GM23338 (cell line): ENCODE data around the gene KANK3. TPM values are rescaled to one million over a fixed set of nuclear protein-coding genes. Genes with fewer than 3 reads are reported as not detected.

Source experiments
- ATAC-seq: fragments of 200-7000 bp; cut with Tn5 transposase; 3 replicates; pipeline ENCODE4 v1.9.1; 2020
- DNase-seq: peaks from one replicate; pipeline ENCODE4 v3.0.0-alpha.2; 2015; ENCODE audit warnings: low spot score
- H2AFZ ChIP-seq: fragments of 200-600 bp; sonication (generic); 2 replicates; pipeline ENCODE4 v1.8.0; 2016; ENCODE audit warnings: antibody characterized with exemption, mild to moderate bottlenecking, moderate library complexity
- H3F3A ChIP-seq: fragments of 200-600 bp; sonication (generic); replicated peaks from 2 replicates; pipeline ENCODE4 v1.8.0; 2017; ENCODE audit warnings: antibody characterized with exemption, mixed run types, low read depth
- H3K27ac ChIP-seq: fragments of 200-600 bp; sonication (generic); 2 replicates; pipeline ENCODE4 v1.6.1; 2016; ENCODE audit warnings: low read depth
- H3K27me3 ChIP-seq: fragments of 200-600 bp; sonication (generic); 2 replicates; pipeline ENCODE4 v1.8.0; 2016; ENCODE audit warnings: mild to moderate bottlenecking, mixed run types, moderate library complexity; ENCODE audit not compliant: insufficient read depth
- H3K36me3 ChIP-seq: fragments of 200-600 bp; sonication (generic); 2 replicates; pipeline ENCODE4 v1.8.0; 2016; ENCODE audit warnings: mild to moderate bottlenecking; ENCODE audit not compliant: insufficient read depth
- H3K4me1 ChIP-seq: fragments of 200-600 bp; sonication (generic); 2 replicates; pipeline ENCODE4 v1.8.0; 2016; ENCODE audit warnings: mild to moderate bottlenecking, moderate library complexity; ENCODE audit not compliant: insufficient read depth
- H3K4me2 ChIP-seq: fragments of 200-600 bp; sonication (generic); 2 replicates; pipeline ENCODE4 v1.7.1; 2017; ENCODE audit warnings: mixed run types
- H3K4me3 ChIP-seq: fragments of 200-600 bp; sonication (generic); 2 replicates; pipeline ENCODE4 v1.6.1; 2016; ENCODE audit warnings: mixed run types
- H3K79me2 ChIP-seq: fragments of 200-600 bp; sonication (generic); replicated peaks from 2 replicates; pipeline ENCODE4 v1.8.0; 2017; ENCODE audit warnings: mild to moderate bottlenecking; ENCODE audit not compliant: insufficient read depth
- H3K9me2 ChIP-seq: fragments of 200-600 bp; sonication (generic); 2 replicates; pipeline ENCODE4 v1.8.0; 2017; ENCODE audit not compliant: insufficient read depth
- H4K20me1 ChIP-seq: fragments of 200-600 bp; sonication (generic); replicated peaks from 2 replicates; pipeline ENCODE4 v1.8.0; 2017; ENCODE audit warnings: mild to moderate bottlenecking; ENCODE audit not compliant: insufficient read depth
- H3K27ac Mint-ChIP-seq: 2 replicates; pipeline ENCODE4 v1.8.0; 2020; ENCODE audit warnings: inconsistent platforms, mild to moderate bottlenecking, moderate library complexity, mixed read lengths
- H3K27me3 Mint-ChIP-seq: 3 replicates; pipeline ENCODE4 v1.8.0; 2022; ENCODE audit warnings: low read depth, mild to moderate bottlenecking, moderate library complexity, mixed read lengths, inconsistent platforms; ENCODE audit not compliant: insufficient read depth, poor library complexity
- H3K36me3 Mint-ChIP-seq: 3 replicates; pipeline ENCODE4 v1.8.0; 2021; ENCODE audit warnings: low read depth, mild to moderate bottlenecking, inconsistent platforms, moderate library complexity, mixed read lengths
- H3K4me1 Mint-ChIP-seq: 3 replicates; pipeline ENCODE4 v1.8.0; 2020; ENCODE audit warnings: mild to moderate bottlenecking, inconsistent platforms, mixed read lengths
- H3K4me3 Mint-ChIP-seq: 3 replicates; pipeline ENCODE4 v1.8.0; 2021; ENCODE audit warnings: moderate library complexity, mild to moderate bottlenecking, inconsistent platforms, mixed read lengths
- H3K9me3 Mint-ChIP-seq: 3 replicates; pipeline ENCODE4 v1.8.0; 2020; ENCODE audit warnings: moderate library complexity, mild to moderate bottlenecking, inconsistent platforms, mixed read lengths
- CREB1 ChIP-seq: fragments of 250-450 bp; sonication (Bioruptor Pico); IDR thresholded peaks from 2 replicates; pipeline ENCODE4 v1.5.0; 2020; ENCODE audit warnings: low read depth, mild to moderate bottlenecking, moderate library complexity
- EZH2phosphoT487 ChIP-seq: fragments of 200-600 bp; sonication (generic); IDR thresholded peaks from one replicate; pipeline ENCODE4 v1.8.1; 2018; ENCODE audit warnings: antibody characterized with exemption; ENCODE audit not compliant: unreplicated experiment
- JUNB ChIP-seq: IDR thresholded peaks from one replicate; pipeline ENCODE4 v1.6.1; 2016; ENCODE audit warnings: antibody characterized with exemption; ENCODE audit not compliant: unreplicated experiment
- POLR2AphosphoS5 ChIP-seq: IDR thresholded peaks from 2 replicates; pipeline ENCODE4 v1.6.1; 2016; ENCODE audit warnings: antibody characterized with exemption, low read depth
- STAT1 ChIP-seq: IDR thresholded peaks from one replicate; pipeline ENCODE4 v1.6.1; 2016; ENCODE audit warnings: antibody characterized with exemption; ENCODE audit not compliant: unreplicated experiment
- ZNF114 ChIP-seq: fragments of 250-450 bp; sonication (Bioruptor Pico); IDR thresholded peaks from 2 replicates; pipeline ENCODE4 v1.5.0; 2020; ENCODE audit warnings: mild to moderate bottlenecking, moderate library complexity
- ZNF331 ChIP-seq: fragments of 250-450 bp; sonication (Bioruptor Pico); IDR thresholded peaks from 2 replicates; pipeline ENCODE4 v1.5.0; 2020; ENCODE audit warnings: low read depth, mild to moderate bottlenecking, moderate library complexity
- polyA plus RNA-seq: library from polyadenylated mRNA; unstranded; fragments of >200 nt; fragmentation: Nextera tagmentation; extraction: Ambion mirVana; gene quantifications from 2 replicates; pipeline ENCODE4 v1.2.1, GENCODE V29; 2016
- total RNA-seq: library from RNA; depleted of rRNA; stranded (reverse); fragments of >200 nt; shearing (Covaris generic); gene quantifications from 2 replicates; pipeline ENCODE4 v1.2.3, GENCODE V29; 2014
- TF ChIP-seq, protein P1 (sequence below): IDR thresholded peaks from one replicate; pipeline ENCODE4 v1.6.1; 2018; ENCODE audit warnings: antibody characterized with exemption; ENCODE audit not compliant: unreplicated experiment
- TF ChIP-seq, protein P2 (sequence below), 2 experiments: fragments of 200-600 bp in 1 of 2; sonication (generic) in 1 of 2; conservative IDR thresholded peaks; 2 replicates each; pipeline versions ENCODE4 v1.5.1 to v1.6.1; 2016 to 2017; ENCODE audit warnings: antibody characterized with exemption in 2 of 2, low read depth in 2 of 2, mild to moderate bottlenecking in 2 of 2, moderate library complexity in 1 of 2
- TF ChIP-seq, protein P3 (sequence below): IDR thresholded peaks from 2 replicates; pipeline ENCODE4 v1.6.1; 2016; ENCODE audit warnings: antibody characterized with exemption
- TF ChIP-seq, protein P4 (sequence below): fragments of 250-450 bp; sonication (Bioruptor Pico); IDR thresholded peaks from 2 replicates; pipeline ENCODE4 v1.5.0; 2020; ENCODE audit warnings: mild to moderate bottlenecking, moderate library complexity

The KANK3 gene
- total and polyA plus RNA-seq, 2 experiments from 2014 or later = 2.0 to 9.3 TPM

DNA sequence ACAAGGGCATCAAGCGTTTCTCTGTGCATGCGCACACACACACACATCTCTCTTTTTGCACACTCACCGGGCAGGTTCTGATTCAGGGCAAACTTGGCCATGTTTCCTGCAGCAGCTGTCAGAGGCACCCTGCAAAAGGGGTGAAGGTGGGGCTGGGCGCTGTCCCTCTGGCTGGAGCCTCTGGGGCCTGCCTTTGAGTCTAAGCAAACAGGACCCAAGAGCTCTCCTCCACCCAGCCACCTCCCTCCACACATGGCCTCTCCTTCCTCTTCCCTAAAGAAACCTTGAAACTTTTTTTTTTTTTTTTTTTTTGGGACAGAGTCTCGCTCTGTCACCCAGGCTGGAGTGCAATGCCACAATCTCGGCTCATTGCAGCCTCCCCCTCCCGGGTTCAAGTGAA is 5.3 kb downstream of the KANK3 start:
- no peaks in the 10 kb centered on the region for H3K9me2 ChIP-seq
- peaks cover 10% of the 10 kb centered on the region for H3F3A ChIP-seq
- H3K27ac Mint-ChIP-seq = no peak overlapping the region
- H3K4me3 ChIP-seq = no peak overlapping the region
- no peak overlapping the region for H3K27ac ChIP-seq
- no peak overlapping the region for H2AFZ ChIP-seq
- H3K27me3 Mint-ChIP-seq = peaks cover 52% of the 10 kb centered on the region
- no peaks in the 10 kb centered on the region for H4K20me1 ChIP-seq
- ATAC-seq (no peak), DNase-seq (no peak)
- H3K4me1 Mint-ChIP-seq = peaks cover 17% of the 10 kb centered on the region
- no peaks in the 10 kb centered on the region for H3K9me3 Mint-ChIP-seq
- no peak overlapping the region for H3K4me2 ChIP-seq
- no peaks in the 10 kb centered on the region for H3K36me3 ChIP-seq
- peaks cover 42% of the 10 kb centered on the region for H3K27me3 ChIP-seq
- TF ChIP-seq EZH2phosphoT487 (no peak), CREB1 (no peak), JUNB (no peak), ZNF114 (CRISPR knock-in tag) (no peak), POLR2AphosphoS5 (no peak), STAT1 (no peak), ZNF331 (CRISPR knock-in tag) (no peak)
- TF ChIP-seq, protein P1, sequence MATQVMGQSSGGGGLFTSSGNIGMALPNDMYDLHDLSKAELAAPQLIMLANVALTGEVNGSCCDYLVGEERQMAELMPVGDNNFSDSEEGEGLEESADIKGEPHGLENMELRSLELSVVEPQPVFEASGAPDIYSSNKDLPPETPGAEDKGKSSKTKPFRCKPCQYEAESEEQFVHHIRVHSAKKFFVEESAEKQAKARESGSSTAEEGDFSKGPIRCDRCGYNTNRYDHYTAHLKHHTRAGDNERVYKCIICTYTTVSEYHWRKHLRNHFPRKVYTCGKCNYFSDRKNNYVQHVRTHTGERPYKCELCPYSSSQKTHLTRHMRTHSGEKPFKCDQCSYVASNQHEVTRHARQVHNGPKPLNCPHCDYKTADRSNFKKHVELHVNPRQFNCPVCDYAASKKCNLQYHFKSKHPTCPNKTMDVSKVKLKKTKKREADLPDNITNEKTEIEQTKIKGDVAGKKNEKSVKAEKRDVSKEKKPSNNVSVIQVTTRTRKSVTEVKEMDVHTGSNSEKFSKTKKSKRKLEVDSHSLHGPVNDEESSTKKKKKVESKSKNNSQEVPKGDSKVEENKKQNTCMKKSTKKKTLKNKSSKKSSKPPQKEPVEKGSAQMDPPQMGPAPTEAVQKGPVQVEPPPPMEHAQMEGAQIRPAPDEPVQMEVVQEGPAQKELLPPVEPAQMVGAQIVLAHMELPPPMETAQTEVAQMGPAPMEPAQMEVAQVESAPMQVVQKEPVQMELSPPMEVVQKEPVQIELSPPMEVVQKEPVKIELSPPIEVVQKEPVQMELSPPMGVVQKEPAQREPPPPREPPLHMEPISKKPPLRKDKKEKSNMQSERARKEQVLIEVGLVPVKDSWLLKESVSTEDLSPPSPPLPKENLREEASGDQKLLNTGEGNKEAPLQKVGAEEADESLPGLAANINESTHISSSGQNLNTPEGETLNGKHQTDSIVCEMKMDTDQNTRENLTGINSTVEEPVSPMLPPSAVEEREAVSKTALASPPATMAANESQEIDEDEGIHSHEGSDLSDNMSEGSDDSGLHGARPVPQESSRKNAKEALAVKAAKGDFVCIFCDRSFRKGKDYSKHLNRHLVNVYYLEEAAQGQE = no peak
- TF ChIP-seq, protein P2, sequence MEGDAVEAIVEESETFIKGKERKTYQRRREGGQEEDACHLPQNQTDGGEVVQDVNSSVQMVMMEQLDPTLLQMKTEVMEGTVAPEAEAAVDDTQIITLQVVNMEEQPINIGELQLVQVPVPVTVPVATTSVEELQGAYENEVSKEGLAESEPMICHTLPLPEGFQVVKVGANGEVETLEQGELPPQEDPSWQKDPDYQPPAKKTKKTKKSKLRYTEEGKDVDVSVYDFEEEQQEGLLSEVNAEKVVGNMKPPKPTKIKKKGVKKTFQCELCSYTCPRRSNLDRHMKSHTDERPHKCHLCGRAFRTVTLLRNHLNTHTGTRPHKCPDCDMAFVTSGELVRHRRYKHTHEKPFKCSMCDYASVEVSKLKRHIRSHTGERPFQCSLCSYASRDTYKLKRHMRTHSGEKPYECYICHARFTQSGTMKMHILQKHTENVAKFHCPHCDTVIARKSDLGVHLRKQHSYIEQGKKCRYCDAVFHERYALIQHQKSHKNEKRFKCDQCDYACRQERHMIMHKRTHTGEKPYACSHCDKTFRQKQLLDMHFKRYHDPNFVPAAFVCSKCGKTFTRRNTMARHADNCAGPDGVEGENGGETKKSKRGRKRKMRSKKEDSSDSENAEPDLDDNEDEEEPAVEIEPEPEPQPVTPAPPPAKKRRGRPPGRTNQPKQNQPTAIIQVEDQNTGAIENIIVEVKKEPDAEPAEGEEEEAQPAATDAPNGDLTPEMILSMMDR (conservative IDR thresholded peaks at IDR 0.05; ENCODE audit: low read depth in 2 of 2) = no peak
- TF ChIP-seq, protein P3, sequence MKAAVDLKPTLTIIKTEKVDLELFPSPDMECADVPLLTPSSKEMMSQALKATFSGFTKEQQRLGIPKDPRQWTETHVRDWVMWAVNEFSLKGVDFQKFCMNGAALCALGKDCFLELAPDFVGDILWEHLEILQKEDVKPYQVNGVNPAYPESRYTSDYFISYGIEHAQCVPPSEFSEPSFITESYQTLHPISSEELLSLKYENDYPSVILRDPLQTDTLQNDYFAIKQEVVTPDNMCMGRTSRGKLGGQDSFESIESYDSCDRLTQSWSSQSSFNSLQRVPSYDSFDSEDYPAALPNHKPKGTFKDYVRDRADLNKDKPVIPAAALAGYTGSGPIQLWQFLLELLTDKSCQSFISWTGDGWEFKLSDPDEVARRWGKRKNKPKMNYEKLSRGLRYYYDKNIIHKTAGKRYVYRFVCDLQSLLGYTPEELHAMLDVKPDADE = no peak
- TF ChIP-seq, protein P4, sequence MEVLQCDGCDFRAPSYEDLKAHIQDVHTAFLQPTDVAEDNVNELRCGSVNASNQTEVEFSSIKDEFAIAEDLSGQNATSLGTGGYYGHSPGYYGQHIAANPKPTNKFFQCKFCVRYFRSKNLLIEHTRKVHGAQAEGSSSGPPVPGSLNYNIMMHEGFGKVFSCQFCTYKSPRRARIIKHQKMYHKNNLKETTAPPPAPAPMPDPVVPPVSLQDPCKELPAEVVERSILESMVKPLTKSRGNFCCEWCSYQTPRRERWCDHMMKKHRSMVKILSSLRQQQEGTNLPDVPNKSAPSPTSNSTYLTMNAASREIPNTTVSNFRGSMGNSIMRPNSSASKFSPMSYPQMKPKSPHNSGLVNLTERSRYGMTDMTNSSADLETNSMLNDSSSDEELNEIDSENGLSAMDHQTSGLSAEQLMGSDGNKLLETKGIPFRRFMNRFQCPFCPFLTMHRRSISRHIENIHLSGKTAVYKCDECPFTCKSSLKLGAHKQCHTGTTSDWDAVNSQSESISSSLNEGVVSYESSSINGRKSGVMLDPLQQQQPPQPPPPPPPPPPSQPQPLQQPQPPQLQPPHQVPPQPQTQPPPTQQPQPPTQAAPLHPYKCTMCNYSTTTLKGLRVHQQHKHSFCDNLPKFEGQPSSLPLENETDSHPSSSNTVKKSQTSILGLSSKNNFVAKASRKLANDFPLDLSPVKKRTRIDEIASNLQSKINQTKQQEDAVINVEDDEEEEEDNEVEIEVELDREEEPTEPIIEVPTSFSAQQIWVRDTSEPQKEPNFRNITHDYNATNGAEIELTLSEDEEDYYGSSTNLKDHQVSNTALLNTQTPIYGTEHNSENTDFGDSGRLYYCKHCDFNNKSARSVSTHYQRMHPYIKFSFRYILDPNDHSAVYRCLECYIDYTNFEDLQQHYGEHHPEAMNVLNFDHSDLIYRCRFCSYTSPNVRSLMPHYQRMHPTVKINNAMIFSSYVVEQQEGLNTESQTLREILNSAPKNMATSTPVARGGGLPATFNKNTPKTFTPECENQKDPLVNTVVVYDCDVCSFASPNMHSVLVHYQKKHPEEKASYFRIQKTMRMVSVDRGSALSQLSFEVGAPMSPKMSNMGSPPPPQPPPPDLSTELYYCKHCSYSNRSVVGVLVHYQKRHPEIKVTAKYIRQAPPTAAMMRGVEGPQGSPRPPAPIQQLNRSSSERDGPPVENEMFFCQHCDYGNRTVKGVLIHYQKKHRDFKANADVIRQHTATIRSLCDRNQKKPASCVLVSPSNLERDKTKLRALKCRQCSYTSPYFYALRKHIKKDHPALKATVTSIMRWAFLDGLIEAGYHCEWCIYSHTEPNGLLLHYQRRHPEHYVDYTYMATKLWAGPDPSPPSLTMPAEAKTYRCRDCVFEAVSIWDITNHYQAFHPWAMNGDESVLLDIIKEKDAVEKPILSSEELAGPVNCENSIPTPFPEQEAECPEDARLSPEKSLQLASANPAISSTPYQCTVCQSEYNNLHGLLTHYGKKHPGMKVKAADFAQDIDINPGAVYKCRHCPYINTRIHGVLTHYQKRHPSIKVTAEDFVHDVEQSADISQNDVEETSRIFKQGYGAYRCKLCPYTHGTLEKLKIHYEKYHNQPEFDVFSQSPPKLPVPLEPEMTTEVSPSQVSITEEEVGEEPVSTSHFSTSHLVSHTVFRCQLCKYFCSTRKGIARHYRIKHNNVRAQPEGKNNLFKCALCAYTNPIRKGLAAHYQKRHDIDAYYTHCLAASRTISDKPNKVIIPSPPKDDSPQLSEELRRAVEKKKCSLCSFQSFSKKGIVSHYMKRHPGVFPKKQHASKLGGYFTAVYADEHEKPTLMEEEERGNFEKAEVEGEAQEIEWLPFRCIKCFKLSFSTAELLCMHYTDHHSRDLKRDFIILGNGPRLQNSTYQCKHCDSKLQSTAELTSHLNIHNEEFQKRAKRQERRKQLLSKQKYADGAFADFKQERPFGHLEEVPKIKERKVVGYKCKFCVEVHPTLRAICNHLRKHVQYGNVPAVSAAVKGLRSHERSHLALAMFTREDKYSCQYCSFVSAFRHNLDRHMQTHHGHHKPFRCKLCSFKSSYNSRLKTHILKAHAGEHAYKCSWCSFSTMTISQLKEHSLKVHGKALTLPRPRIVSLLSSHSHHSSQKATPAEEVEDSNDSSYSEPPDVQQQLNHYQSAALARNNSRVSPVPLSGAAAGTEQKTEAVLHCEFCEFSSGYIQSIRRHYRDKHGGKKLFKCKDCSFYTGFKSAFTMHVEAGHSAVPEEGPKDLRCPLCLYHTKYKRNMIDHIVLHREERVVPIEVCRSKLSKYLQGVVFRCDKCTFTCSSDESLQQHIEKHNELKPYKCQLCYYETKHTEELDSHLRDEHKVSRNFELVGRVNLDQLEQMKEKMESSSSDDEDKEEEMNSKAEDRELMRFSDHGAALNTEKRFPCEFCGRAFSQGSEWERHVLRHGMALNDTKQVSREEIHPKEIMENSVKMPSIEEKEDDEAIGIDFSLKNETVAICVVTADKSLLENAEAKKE (CRISPR knock-in tag) = no peak
- H3K36me3 Mint-ChIP-seq = no peaks in the 10 kb centered on the region
- no peak overlapping the region for H3K4me3 Mint-ChIP-seq
- no peaks in the 10 kb centered on the region for H3K79me2 ChIP-seq
- peaks cover 20% of the 10 kb centered on the region for H3K4me1 ChIP-seq
